Measurements from ENCODE around the gene DPP8. TPM values are rescaled to one million over a fixed set of nuclear protein-coding genes. Genes with fewer than 3 reads are reported as not detected.
"Not testable (repeated sequence)": the region's sequence is repeated elsewhere in the genome, so short reads cannot be mapped to it uniquely, and the experiment has no call there.

The DPP8 gene
- polyA plus RNA-seq, 1 experiment = 21.6 TPM

- no peak for DNase-seq (ENCODE audit: low read depth)
Measured at GRCh38 chr15:65470866-65471265, 46.6 kb downstream of the DPP8 start.

DNA sequence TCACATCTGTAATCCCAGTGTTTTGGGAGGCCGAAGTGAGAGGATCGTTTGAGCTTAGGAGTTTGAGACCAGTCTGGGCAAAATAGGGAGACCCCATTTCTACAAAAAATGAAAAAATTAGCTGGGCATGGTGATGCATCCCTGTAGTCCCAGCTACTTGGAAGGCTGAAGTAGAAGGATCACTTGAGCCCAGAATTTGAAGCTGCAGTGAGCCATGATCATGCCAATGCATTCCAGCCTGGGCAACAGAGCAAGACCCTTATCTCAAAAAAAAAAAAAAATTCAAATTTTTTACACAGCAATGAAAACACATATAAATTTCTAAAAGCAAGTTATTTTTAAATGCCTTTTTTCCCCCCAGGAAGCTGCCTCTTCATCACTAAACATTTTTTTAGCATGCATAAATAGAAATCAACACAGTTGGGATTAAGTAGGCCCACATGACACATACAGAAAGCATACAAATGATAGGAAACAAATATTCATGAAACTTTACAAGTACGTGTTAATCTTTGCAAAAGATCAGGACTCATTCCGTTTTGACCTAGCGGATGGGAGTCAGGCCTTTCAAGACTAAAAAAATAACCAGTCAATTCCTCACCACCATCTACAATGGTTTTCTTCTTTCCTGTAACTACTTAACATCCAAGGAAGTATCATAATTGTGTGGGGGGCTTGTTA, 49.1 kb downstream of the DPP8 start:
- CTCF ChIA-PET = interaction anchor here (0.6 to 1.9 kb wide), 2 partner anchors 43 to 67 kb away, joined by 3 to 5 read pairs; no protein-coding TSS in a partner anchor
- no peak for DNase-seq (ENCODE audit: low read depth)
- TF ChIP-seq CTCF (IDR thresholded peaks at IDR 0.05; ENCODE audit: insufficient read depth, low read depth, low read length) = no peak
- H3K4me3 ChIP-seq (ENCODE audit: low read depth, low read length) = no peak overlapping the region
- POLR2A ChIA-PET = interaction anchor here (0.6 kb wide), 2 partner anchors 28 to 1218 kb away, joined by 3 read pairs; no protein-coding TSS in a partner anchor
- peaks cover 14% of the 10 kb centered on the region for H3K36me3 ChIP-seq (ENCODE audit: control insufficient read depth, insufficient read depth, low read length)
- no peaks in the 10 kb centered on the region for H3K27me3 ChIP-seq (ENCODE audit: control insufficient read depth, insufficient read depth, low read length)

More at GRCh38 chr15:65470866-65471265, 46.6 kb downstream of the DPP8 start:
- ChIA-PET CTCF (no interaction called here), POLR2A (no interaction called here)
- TF ChIP-seq CTCF (IDR thresholded peaks at IDR 0.05; ENCODE audit: insufficient read depth, low read depth, low read length) = no peak
- Histone ChIP-seq H3K4me3 (ENCODE audit: low read depth, low read length) (no peak overlapping the region), H3K36me3 (ENCODE audit: control insufficient read depth, insufficient read depth, low read length) (peaks cover 12% of the 10 kb centered on the region), H3K27me3 (ENCODE audit: control insufficient read depth, insufficient read depth, low read length) (no peaks in the 10 kb centered on the region)

DNA sequence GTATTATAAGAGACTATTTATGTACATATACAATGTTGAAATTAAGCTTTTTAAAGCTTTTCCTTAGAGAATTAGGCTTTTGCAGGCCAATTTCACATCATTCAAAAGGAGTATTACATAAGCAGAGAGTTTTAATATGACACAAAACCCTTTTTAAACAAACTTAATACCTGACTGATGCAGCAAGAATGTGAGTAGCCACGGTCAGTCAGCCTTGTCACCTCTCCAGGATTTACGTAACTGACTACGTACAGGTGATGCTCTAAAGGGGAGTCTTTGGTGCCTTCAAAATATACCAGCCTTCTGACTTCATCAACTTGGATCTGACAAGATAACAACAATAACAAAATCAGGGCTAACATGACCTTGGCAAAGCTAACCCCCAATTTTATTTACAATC, 50.6 kb downstream of the DPP8 start:
- no peak for DNase-seq (ENCODE audit: low read depth)
- ChIA-PET CTCF (interaction anchor here (0.6 to 1.9 kb wide), 3 partner anchors 52 to 67 kb away, joined by 3 to 5 read pairs (median 3); no protein-coding TSS in a partner anchor), POLR2A (no interaction called here)
- Histone ChIP-seq H3K36me3 (ENCODE audit: control insufficient read depth, insufficient read depth, low read length) (peaks cover 12% of the 10 kb centered on the region), H3K27me3 (ENCODE audit: control insufficient read depth, insufficient read depth, low read length) (no peaks in the 10 kb centered on the region), H3K4me3 (ENCODE audit: low read depth, low read length) (no peak overlapping the region)
- TF ChIP-seq CTCF (IDR thresholded peaks at IDR 0.05; ENCODE audit: insufficient read depth, low read depth, low read length) = no peak

DNA sequence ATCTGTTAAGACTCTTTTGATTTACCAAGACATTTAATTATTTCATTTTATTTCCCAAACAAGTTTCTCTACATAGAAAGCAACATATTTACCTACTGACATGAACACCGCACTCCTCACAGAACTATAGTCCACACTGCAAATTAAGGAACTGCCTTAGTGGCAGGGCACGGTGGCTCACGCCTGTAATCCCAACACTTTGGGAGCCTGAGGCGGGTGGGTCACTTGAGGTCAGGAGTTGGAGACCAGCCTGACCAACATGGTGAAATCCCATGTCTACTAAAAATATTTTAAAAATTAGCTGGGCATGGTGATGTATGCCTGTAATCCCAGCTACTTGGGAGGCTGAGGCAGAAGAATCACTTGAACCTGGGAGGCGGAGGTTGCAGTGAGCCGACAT, 54.4 kb downstream of the DPP8 start:
- CTCF ChIA-PET = interaction anchor here (1.0 kb wide), 1 partner anchor 13 kb away, joined by 4 read pairs; no protein-coding TSS in a partner anchor
- H3K36me3 ChIP-seq (ENCODE audit: control insufficient read depth, insufficient read depth, low read length) = peaks cover 11% of the 10 kb centered on the region
- DNase-seq (ENCODE audit: low read depth); H3K27me3 ChIP-seq (ENCODE audit: control insufficient read depth, insufficient read depth, low read length); H3K4me3 ChIP-seq (ENCODE audit: low read depth, low read length); POLR2A ChIA-PET: not testable (repeated sequence)

GRCh38 chr15:65460741-65461347, 56.6 kb downstream of the DPP8 start:
- ChIA-PET CTCF (interaction anchor here (1.6 kb wide), 1 partner anchor 60 kb away, joined by 5 read pairs; no protein-coding TSS in a partner anchor), POLR2A (no interaction called here)
- Histone ChIP-seq H3K4me3 (ENCODE audit: low read depth, low read length) (no peak overlapping the region), H3K27me3 (ENCODE audit: control insufficient read depth, insufficient read depth, low read length) (no peaks in the 10 kb centered on the region), H3K36me3 (ENCODE audit: control insufficient read depth, insufficient read depth, low read length) (peaks cover 7% of the 10 kb centered on the region)
- TF ChIP-seq CTCF (IDR thresholded peaks at IDR 0.05; ENCODE audit: insufficient read depth, low read depth, low read length) = no peak
- DNase-seq (ENCODE audit: low read depth) = no peak

GRCh38 chr15:65455256-65455655, 62.2 kb downstream of the DPP8 start:
- H3K27me3 ChIP-seq (ENCODE audit: control insufficient read depth, insufficient read depth, low read length); DNase-seq (ENCODE audit: low read depth); POLR2A ChIA-PET; H3K4me3 ChIP-seq (ENCODE audit: low read depth, low read length); H3K36me3 ChIP-seq (ENCODE audit: control insufficient read depth, insufficient read depth, low read length): not testable (repeated sequence)
- CTCF ChIA-PET = interaction anchor here (1.3 to 1.7 kb wide), 2 partner anchors 35 to 54 kb away, joined by 3 to 6 read pairs; no protein-coding TSS in a partner anchor

All from BJ (cell line).